ENCODE measurements around the gene KIAA1671. TPM values are rescaled to one million over a fixed set of nuclear protein-coding genes. Genes with fewer than 3 reads are reported as not detected.

The KIAA1671 gene
- total RNA-seq, 1 donor from 2014 or later = 17.6 TPM

DNA sequence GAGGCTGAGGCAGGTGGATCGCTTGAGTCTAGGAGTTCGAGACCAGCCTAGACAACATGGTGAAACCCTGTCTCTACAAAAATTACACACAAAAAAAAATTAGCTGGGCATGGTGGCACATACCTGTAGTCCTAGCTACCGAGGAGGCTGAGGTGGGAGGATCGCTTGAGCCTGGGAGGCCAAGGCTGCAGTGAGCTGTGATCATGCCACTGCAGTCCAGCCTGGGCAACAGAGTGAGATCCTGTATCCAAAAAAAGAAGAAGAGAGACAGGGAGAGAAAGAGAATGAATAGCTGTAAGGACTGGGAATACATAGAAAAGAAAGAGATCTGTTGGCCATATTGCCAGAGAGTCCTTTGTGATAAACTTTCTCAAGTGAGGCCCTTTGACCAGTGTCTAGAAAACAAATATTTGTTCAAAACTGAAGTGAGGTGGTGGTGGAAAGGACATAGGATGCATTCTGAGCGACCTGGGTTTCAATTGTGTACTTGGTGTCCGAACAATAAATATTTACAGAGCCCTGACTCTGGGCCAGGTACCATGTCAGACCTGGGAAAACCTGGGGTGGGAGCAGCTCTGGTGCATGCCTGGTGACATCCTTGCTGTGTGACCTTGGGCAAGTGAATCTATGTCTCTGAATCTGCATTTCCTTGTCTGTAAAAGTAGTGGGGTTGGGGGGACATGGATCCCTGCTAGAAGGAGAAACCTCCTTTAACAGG lies 157.5 kb downstream of the KIAA1671 start:
- H3K36me3 Mint-ChIP-seq (ENCODE audit: low read depth) = peaks cover 9% of the 10 kb centered on the region
- H3K27me3 Mint-ChIP-seq (ENCODE audit: insufficient read depth) = peaks cover 2% of the 10 kb centered on the region
- peaks cover 19% of the 10 kb centered on the region for H3K4me1 Mint-ChIP-seq (ENCODE audit: low read depth)
- H3K9me3 Mint-ChIP-seq = no peaks in the 10 kb centered on the region
- intact Hi-C loops (cut with micrococcal nuclease) = loop anchor here (2.0 to 5.0 kb wide), 3 partner anchors 23 to 62 kb away; no protein-coding TSS in a partner anchor
- no peak overlapping the region for H3K27ac Mint-ChIP-seq
- peak overlapping the region; percentile 82 for H3K4me3 Mint-ChIP-seq
- DNase-seq (ENCODE audit: low spot score) = no peak

DNA sequence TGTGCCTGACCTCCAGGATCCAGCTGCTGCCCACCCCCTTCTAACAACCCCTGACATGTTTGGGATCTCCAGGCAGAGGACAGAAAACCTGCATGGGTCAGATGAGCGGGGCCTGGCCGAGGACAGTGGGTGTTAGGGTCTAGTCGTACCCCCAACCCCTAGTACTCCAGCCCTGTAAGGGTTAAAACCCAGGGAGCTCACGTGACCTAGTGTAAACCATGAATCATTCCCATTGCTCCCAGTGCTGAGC lies 158.0 kb downstream of the KIAA1671 start:
- peaks cover 19% of the 10 kb centered on the region for H3K4me1 Mint-ChIP-seq (ENCODE audit: low read depth)
- peaks cover 9% of the 10 kb centered on the region for H3K36me3 Mint-ChIP-seq (ENCODE audit: low read depth)
- H3K4me3 Mint-ChIP-seq = peak overlapping the region; percentile 82
- H3K9me3 Mint-ChIP-seq = no peaks in the 10 kb centered on the region
- no peak for DNase-seq (ENCODE audit: low spot score)
- H3K27ac Mint-ChIP-seq = peak overlapping the region; percentile 82
- H3K27me3 Mint-ChIP-seq (ENCODE audit: insufficient read depth) = peaks cover 2% of the 10 kb centered on the region
- intact Hi-C loops (cut with micrococcal nuclease) = loop anchor here (2.0 to 5.0 kb wide), 3 partner anchors 24 to 62 kb away; no protein-coding TSS in a partner anchor

- Mint-ChIP-seq H3K4me1 (ENCODE audit: low read depth) (peaks cover 18% of the 10 kb centered on the region), H3K27ac (peak overlapping the region; percentile 82), H3K27me3 (ENCODE audit: insufficient read depth) (peaks cover 2% of the 10 kb centered on the region), H3K9me3 (no peaks in the 10 kb centered on the region), H3K4me3 (peak overlapping the region; percentile 82), H3K36me3 (ENCODE audit: low read depth) (peaks cover 8% of the 10 kb centered on the region)
- peak; percentile 30 for DNase-seq (ENCODE audit: low spot score)
- intact Hi-C loops (cut with micrococcal nuclease) = loop anchor here (1.0 to 5.0 kb wide), 4 partner anchors 24 to 61 kb away; no protein-coding TSS in a partner anchor
These were observed 158.5 kb downstream of the KIAA1671 start for GRCh38 chr22:25110846-25111578.

- Mint-ChIP-seq H3K4me1 (ENCODE audit: low read depth) (peaks cover 13% of the 10 kb centered on the region), H3K36me3 (ENCODE audit: low read depth) (peaks cover 6% of the 10 kb centered on the region), H3K9me3 (no peaks in the 10 kb centered on the region), H3K4me3 (peak overlapping the region; percentile 63), H3K27me3 (ENCODE audit: insufficient read depth) (peaks cover 2% of the 10 kb centered on the region), H3K27ac (peak overlapping the region; percentile 34)
- no peak for DNase-seq (ENCODE audit: low spot score)
- intact Hi-C loops (cut with micrococcal nuclease) = loop anchor here (1.0 to 5.0 kb wide), 4 partner anchors 25 to 60 kb away; no protein-coding TSS in a partner anchor
These were observed 159.3 kb downstream of the KIAA1671 start for GRCh38 chr22:25111579-25112517.

DNA sequence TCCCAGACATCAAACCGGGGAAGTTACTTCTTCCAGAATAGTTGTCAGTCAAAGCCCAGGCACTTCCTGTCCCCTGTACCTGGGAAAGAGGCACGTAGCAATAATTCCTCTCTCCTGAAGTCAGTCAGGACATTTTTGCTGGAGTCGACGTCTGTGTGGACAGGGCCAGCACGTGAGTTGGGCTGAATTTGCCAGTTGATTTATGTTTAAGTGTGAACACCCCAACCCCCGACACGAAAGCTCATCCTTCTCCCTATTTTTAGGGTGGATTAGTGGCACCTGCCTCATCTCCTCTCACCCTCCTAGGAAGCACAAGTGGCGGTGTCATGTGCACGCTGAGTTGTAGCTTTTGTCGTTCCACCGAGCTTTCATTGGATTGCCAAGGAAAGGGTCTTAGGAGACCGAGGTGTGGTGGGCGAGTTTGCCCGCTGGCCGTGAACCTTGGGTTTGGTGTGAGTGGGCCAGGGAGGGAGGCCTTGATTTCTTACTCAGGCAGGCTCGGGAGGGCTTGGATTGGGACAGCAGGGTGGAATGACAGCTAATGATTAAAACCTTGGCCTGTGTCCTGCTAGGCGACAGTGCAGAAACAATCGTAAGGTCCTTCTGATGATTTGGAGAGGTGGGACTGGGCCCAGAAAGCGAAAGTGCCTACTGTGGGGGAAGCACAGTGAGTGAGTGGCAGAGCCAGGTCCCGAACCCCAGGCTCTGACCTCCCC lies 160.2 kb downstream of the KIAA1671 start:
- intact Hi-C loops (cut with micrococcal nuclease) = loop anchor here (5.0 kb wide), 1 partner anchor 60 kb away; no protein-coding TSS in a partner anchor
- H3K9me3 Mint-ChIP-seq = no peaks in the 10 kb centered on the region
- H3K4me1 Mint-ChIP-seq (ENCODE audit: low read depth) = peaks cover 13% of the 10 kb centered on the region
- DNase-seq (ENCODE audit: low spot score) = no peak
- H3K4me3 Mint-ChIP-seq = no peak overlapping the region
- H3K27ac Mint-ChIP-seq = no peak overlapping the region
- H3K36me3 Mint-ChIP-seq (ENCODE audit: low read depth) = peaks cover 8% of the 10 kb centered on the region
- peaks cover 2% of the 10 kb centered on the region for H3K27me3 Mint-ChIP-seq (ENCODE audit: insufficient read depth)

GRCh38 chr22:25113316-25113721 lies 160.8 kb downstream of the KIAA1671 start:
- no peaks in the 10 kb centered on the region for H3K9me3 Mint-ChIP-seq

GRCh38 chr22:25114369-25115362 lies 162.2 kb downstream of the KIAA1671 start:
- peaks cover 2% of the 10 kb centered on the region for H3K27me3 Mint-ChIP-seq (ENCODE audit: insufficient read depth)
- peak overlapping the region; percentile 51 for H3K27ac Mint-ChIP-seq
- peaks cover 13% of the 10 kb centered on the region for H3K4me1 Mint-ChIP-seq (ENCODE audit: low read depth)
- no peaks in the 10 kb centered on the region for H3K9me3 Mint-ChIP-seq
- no peak for DNase-seq (ENCODE audit: low spot score)
- peaks cover 12% of the 10 kb centered on the region for H3K36me3 Mint-ChIP-seq (ENCODE audit: low read depth)
- intact Hi-C loops (cut with micrococcal nuclease) = loop anchor here (5.0 kb wide), 1 partner anchor 58 kb away; no protein-coding TSS in a partner anchor
- H3K4me3 Mint-ChIP-seq = no peak overlapping the region

More at GRCh38 chr22:25113316-25113721, 160.8 kb downstream of the KIAA1671 start:
- H3K27me3 Mint-ChIP-seq (ENCODE audit: insufficient read depth) = peaks cover 2% of the 10 kb centered on the region
- no peak overlapping the region for H3K4me3 Mint-ChIP-seq
- H3K4me1 Mint-ChIP-seq (ENCODE audit: low read depth) = peaks cover 13% of the 10 kb centered on the region
- H3K36me3 Mint-ChIP-seq (ENCODE audit: low read depth) = peaks cover 8% of the 10 kb centered on the region
- no peak overlapping the region for H3K27ac Mint-ChIP-seq
- no peak for DNase-seq (ENCODE audit: low spot score)
- intact Hi-C loops (cut with micrococcal nuclease) = loop anchor here (5.0 kb wide), 1 partner anchor 59 kb away; no protein-coding TSS in a partner anchor

DNA sequence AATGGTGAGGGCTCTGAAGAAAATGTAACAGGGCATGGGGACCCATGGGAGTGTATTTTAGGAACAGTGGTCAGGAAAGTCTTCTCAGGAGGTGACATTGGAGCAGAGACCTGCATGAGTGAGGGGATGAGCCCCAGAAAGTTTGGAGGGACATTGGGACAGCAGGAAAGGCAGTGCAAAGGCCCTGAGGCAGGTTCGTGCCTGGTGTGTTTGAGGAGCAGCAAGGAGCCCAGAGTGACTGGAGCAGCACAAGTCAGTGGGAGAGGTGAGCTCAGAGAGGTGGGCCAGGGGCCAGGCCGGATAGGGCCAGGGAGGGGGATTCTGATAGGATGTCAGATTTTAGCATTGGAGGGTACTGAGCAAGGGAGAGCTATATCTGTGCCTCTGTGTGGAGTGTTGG lies 167.1 kb downstream of the KIAA1671 start:
- Mint-ChIP-seq H3K36me3 (ENCODE audit: low read depth) (peaks cover 22% of the 10 kb centered on the region), H3K27ac (no peak overlapping the region), H3K4me1 (ENCODE audit: low read depth) (no peaks in the 10 kb centered on the region), H3K4me3 (no peak overlapping the region), H3K27me3 (ENCODE audit: insufficient read depth) (no peaks in the 10 kb centered on the region), H3K9me3 (peaks cover 7% of the 10 kb centered on the region)
- intact Hi-C loops (cut with micrococcal nuclease) = no loop called here
- DNase-seq (ENCODE audit: low spot score) = no peak

DNA sequence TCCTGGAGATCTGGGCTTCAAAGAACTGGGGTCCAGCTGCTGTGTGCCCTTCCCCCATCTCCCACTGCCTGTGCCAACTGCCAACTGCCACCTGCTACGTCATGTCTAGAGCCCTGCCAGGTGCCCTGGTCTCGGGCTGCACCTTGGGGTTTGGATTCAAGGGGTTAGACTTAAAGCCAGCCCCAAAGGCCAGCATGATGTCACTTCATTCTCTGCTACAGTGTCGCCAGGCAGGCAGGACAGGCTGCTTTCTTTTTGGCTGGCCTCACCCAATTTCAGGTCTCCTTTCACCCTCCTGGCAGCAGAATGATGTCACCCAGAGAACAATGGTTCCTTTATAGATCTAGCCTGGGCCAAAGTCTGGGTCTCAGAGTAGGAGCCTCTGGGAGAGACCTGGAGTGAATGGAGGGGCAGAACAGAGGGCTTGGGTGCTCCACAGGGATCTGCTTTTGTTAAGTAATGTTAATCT lies 167.6 kb downstream of the KIAA1671 start:
- no peaks in the 10 kb centered on the region for H3K4me1 Mint-ChIP-seq (ENCODE audit: low read depth)
- H3K9me3 Mint-ChIP-seq = peaks cover 7% of the 10 kb centered on the region
- H3K27me3 Mint-ChIP-seq (ENCODE audit: insufficient read depth) = no peaks in the 10 kb centered on the region
- H3K4me3 Mint-ChIP-seq = no peak overlapping the region
- H3K36me3 Mint-ChIP-seq (ENCODE audit: low read depth) = peaks cover 22% of the 10 kb centered on the region
- no peak for DNase-seq (ENCODE audit: low spot score)
- H3K27ac Mint-ChIP-seq = no peak overlapping the region
- intact Hi-C loops (cut with micrococcal nuclease) = no loop called here

- H3K27me3 Mint-ChIP-seq (ENCODE audit: insufficient read depth) = no peaks in the 10 kb centered on the region
- peaks cover 25% of the 10 kb centered on the region for H3K36me3 Mint-ChIP-seq (ENCODE audit: low read depth)
- H3K4me3 Mint-ChIP-seq = no peak overlapping the region
- no peak overlapping the region for H3K27ac Mint-ChIP-seq
- intact Hi-C loops (cut with micrococcal nuclease) = no loop called here
- H3K9me3 Mint-ChIP-seq = peaks cover 7% of the 10 kb centered on the region
- H3K4me1 Mint-ChIP-seq (ENCODE audit: low read depth) = no peaks in the 10 kb centered on the region
- DNase-seq (ENCODE audit: low spot score) = no peak
These were observed 168.3 kb downstream of the KIAA1671 start for GRCh38 chr22:25120761-25121212.

DNA sequence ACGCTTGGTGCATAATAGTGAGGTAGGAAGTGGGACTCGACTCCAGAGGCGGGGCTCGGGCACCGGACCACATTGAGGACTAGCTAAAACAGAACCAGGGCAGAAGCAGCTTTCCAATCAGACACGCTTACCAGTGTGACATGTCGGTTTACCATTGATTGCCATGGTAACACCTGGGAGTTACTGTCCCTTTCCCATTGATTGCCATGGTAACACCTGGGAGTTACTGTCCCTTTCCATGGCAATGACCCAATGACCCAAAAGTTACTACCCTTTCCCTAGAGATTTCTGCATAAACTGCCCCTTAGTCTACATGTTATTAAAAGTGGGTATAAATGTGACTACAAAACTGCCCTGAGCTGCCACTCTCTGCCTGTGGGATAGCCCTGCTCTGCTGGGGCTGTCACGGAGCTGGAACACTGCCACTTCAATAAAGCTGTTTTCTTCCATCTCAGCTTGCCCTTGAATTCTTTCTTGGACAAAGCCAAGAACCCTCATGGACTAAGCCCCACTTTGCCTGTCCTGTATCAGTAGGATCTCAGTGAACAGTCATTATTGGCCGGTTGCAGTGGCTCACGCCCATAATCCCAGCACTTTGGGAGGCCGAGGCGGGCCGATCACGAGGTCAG lies 169.7 kb downstream of the KIAA1671 start:
- Mint-ChIP-seq H3K4me1 (ENCODE audit: low read depth) (no peaks in the 10 kb centered on the region), H3K9me3 (peaks cover 7% of the 10 kb centered on the region), H3K36me3 (ENCODE audit: low read depth) (peaks cover 25% of the 10 kb centered on the region), H3K27me3 (ENCODE audit: insufficient read depth) (no peaks in the 10 kb centered on the region), H3K27ac (no peak overlapping the region), H3K4me3 (no peak overlapping the region)
- no peak for DNase-seq (ENCODE audit: low spot score)
- intact Hi-C loops (cut with micrococcal nuclease) = no loop called here

Measured in activated T-helper 1 cell treated with anti-CD3 and anti-CD28 coated beads, Interleukin-12 subunit alpha, Interleukin-12 subunit beta, Interleukin-2, Interleukin-4 antibody, amounts not matched to agents 30 ng/mL and 10 ng/mL and 1 ng/mL, durations not matched to agents 14 hours and 24 hours and 36 hours (primary cell).